HG02852 (cell line): ENCODE results near the gene F3.
"Not testable (repeated sequence)": the region's sequence is repeated elsewhere in the genome, so short reads cannot be mapped to it uniquely, and the experiment has no call there.

Source experiments
- ATAC-seq: cut with Tn5 transposase; IDR thresholded peaks from one replicate; pipeline ENCODE4 v1.9.1; 2021; ENCODE audit warnings: mild to moderate bottlenecking, moderate library complexity; ENCODE audit not compliant: unreplicated experiment

F3 gene

GRCh38 chr1:94541246-94542087, at the start of gene F3:
TSS of gene F3 (minus strand) at chr1:94541759. CDS start at chr1:94541636, 123 bp downstream.
- ATAC-seq = peak; percentile 82

DNA sequence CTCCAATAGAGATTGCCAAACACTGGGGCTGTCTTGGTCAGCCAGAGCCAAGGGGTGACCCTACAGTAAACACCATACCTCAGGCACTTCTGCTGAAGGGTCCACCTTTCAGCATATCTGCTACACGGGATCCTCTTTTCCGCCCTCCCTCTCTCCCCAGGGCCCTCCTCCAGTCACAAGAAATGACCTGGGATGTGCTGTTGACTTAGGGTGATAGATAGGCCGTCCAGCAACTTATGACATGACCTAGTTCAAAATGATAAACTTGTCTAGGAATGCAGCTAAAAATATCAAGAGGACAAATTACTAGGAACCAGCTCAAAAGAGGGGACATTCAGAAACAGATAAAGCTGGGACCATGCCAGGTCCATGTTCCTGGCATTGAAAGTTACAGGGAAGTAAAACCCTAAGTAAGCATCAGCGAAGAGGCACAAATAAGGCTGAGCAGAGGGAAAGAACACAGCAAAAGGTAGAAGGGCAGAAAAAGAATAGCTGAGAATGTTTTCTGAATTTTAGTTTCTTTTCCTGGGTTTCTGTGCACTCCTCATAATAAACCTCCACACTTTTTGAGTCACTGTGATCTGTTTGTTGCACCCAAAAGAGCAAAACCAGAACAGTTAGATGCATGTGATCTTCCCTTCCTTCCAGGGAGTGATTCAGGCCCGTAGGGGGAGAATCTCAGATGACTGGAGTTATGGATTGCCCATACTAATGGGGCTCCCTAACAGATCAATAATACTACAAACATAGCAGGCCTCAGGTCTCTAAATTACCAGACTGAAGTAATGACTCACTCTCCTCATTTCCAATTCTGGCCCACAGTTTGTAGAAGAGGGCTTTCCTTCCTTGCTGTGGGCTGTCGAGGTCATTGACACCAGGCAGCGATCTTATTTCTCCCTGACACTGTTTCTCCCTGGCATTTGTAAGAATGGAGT, 48.9 kb upstream of the F3 start:
- no peak for ATAC-seq

GRCh38 chr1:94589728-94590127, 48.2 kb upstream of the F3 start:
- no peak for ATAC-seq

DNA sequence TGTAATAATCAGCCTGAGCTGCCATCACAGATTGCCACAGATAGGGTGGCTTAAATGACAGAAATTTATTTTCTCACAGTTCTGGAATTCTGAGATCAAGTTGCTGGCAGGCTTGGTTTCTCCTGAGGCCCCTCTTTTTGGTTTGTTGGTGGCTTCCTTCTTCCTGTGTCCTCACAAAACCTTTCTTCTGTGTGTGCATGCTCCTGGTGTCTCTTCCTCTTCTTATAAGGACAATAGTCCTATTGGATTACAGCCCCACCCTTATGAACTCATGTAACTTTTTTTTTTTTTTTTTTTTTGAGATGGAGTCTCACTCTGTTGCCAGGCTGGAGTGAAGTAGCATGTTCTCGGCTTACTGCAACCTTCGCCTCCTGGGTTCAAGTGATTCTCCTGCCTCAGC, 41.0 kb upstream of the F3 start:
- no peak for ATAC-seq

DNA sequence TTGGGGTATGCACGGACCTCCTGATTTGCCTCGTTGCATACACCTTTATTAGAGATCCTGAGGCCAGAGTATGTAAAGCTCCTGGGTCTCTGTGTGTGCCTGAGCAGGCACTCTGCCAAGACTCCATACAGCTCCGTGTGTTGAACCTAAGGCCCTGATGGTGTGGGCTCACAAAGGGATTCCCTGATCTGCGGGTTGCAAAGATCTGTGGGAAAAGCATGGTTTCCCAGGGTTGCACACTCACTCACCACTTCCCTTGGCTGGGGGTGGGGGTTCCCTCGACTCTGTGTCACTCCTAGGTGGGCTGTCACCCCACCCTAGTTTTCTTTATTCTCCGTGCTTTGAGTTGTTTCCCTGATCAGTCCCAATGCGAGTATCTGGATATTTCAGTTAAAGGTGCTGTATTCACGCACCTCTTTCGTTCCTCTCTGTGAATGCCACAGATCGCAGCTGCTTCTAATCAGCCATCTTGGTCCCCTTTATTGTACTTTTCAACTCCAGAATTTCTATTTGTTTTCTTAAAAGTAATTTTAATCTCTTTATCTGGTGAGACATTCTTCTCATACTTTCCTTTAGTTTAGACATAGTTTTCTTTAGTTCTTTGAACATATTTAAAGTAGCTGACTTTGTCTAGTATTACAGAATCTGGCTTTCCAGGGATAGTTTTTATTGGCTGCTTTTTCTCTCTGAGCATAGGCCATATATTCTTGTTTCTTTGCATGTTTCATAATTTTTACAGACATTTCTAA, 39.0 kb upstream of the F3 start:
- no peak for ATAC-seq

GRCh38 chr1:94579876-94580294, 38.3 kb upstream of the F3 start:
- ATAC-seq = no peak

DNA sequence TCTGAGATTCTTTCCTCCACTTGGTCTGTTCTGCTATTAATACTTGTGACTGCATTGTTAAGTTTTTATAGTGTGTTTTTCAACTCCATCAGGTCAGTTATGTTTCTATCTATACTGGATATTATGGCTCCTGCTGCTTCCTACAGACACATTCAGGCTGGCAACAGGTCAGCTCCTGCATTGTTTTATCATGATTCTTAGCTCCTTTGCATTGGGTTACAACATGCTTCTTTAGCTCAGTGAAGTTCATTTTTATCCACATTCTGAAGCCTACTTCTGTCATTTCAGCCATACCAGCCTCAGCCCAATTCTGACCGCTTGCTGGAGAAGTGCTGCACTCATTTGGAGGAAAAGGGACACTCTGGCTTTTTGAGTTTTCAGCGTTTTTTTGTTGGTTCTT, 37.3 kb upstream of the F3 start:
- no peak for ATAC-seq

- not testable (repeated sequence) for ATAC-seq
Measured at GRCh38 chr1:94573917-94574316, 32.4 kb upstream of the F3 start.

DNA sequence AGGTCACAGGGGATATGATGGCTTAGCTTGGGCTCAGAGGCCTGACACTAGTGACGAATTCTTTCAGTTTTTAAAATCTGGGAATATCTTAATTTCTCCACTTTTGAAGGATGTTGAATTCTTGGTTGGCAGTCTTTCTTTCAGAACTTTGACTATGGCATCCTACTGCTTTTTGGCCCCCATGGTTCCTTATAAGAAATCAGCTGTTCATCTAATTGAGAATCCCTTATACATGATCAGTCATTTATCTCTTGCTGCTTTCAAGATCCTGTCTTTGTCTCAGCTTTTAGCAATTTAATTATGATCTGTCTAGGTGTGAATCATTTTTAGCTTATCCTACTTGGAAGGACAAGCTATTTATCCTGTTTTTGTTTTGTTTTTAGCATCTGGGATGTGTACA, 31.2 kb upstream of the F3 start:
- ATAC-seq = no peak

GRCh38 chr1:94570965-94571364, 29.4 kb upstream of the F3 start:
- not testable (repeated sequence) for ATAC-seq

DNA sequence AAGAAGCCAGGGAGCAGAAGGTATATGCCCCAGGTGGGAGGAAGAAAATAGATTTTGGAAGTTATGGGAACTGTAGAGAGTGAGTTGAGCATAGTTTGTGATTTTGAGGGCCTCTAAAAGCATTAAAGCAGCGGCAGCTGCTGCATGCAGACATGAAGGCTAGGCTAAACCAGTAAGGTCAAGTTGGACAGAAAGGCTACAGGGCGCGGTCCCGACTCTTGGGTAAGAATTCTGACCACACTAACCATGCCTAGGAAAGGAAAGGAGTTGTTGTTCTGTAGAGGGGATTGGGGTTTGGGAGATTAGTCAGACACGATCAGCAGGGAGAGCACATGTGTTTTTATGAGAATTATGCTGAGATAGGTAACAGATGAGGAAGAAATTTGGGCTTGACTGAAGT, 27.2 kb upstream of the F3 start:
- not testable (repeated sequence) for ATAC-seq

DNA sequence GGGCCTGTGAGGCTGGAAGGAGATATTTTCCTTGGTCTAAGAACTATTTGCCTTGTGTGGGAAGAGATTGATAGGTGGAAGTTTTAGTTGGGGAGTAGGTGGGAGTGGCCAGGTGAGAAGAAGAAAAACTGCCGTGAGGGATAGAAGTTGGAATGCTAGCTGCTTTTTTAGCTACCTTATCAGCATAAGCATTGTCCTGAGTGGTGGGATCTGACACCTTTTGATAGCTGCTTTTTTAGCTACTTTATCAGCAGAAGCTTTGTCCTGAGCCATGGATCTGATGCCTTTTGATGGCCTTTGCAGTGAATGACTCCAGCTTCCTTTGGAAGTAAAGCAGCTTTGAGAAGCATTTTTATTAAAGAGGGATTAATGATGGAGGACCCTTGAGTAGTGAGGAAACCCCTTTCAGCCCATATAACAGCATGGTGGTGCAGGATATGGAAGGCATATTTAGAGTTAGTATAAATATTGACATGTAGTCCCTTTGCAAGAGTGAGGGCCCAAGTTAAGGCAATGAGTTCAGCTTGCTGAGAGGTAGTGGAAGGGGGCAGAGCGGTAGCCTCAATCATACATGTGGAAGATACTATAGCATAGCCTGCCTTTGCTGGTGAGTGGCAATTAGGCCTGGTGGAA, 26.5 kb upstream of the F3 start:
- ATAC-seq = not testable (repeated sequence)

GRCh38 chr1:94566436-94566835, 24.9 kb upstream of the F3 start:
- not testable (repeated sequence) for ATAC-seq

DNA sequence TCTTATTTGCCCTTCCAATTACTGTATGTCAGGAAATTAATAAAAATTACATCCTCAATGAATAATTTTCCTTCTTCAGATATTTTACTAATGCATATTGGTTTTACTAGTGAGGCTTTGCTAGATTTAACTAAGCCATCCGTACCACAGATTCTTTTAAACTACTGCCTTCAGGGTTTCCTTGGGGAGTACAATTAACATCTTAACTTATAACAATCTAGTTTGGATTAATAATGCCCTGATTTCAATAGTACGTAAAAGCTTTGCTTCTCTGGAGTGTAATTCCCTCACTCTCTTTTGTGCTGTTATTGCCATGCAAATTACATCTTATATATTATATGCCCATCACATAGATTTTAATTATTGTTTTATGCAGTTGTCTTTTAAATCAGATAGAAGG, 24.3 kb upstream of the F3 start:
- no peak for ATAC-seq

DNA sequence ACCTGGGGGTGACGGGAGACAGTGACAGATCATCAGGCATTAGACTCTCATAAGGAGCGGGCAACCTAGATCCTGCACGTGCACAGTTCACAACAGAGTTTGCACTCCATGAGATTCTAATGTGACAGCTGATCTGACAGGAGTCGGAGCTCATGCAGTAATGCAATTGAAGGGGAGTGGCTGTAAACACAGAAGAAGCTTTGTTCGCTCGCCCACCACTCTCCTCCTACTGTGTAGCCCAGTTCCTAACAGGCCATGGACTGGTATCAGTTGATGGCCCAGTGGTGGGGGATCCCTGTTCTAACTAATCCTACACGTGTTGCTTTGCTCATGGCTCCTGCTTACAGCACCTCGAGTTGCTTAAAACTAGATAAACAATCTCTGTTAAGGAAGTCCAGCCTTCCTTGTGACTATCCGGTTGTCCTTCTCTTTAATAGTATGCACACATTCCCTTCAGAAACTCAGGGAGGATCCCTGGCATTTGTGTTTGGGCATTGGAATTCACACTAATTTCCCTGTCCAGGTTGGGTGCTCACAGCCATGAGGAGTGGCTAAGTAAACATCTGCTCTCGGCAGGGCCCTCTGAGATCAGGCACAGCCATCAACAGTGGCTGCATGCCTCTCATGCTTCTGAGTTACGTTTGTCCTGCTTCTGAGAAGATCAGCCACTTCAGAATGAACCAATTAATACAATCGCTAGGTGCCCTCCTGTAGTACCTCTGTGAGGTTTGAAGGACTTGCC, 21.1 kb upstream of the F3 start:
- no peak for ATAC-seq

- ATAC-seq = no peak
Measured at GRCh38 chr1:94560333-94560732, 18.8 kb upstream of the F3 start.

GRCh38 chr1:94559921-94560320, 18.4 kb upstream of the F3 start:
- ATAC-seq = no peak

- no peak for ATAC-seq
Measured at GRCh38 chr1:94555091-94555490, 13.5 kb upstream of the F3 start.

GRCh38 chr1:94554580-94554979, 13.0 kb upstream of the F3 start:
- ATAC-seq = no peak

GRCh38 chr1:94553931-94554330, 12.4 kb upstream of the F3 start:
- ATAC-seq = no peak
